Suprapubic skin (tissue), 4 donors: Measurements from ENCODE around the gene FAM131A. TPM values are rescaled to one million over a fixed set of nuclear protein-coding genes. Genes with fewer than 3 reads are reported as not detected.

Experiments used
- DNase-seq, 2 donors: peaks; one replicate each; pipeline ENCODE4 v3.0.0-alpha.2; 2019; ENCODE audit warnings: low spot score in 2 of 2
- H3K27ac ChIP-seq: fragments of 200-600 bp; sonication (generic); one replicate; pipeline ENCODE4 v1.5.1; 2019
- H3K27me3 ChIP-seq: fragments of 200-600 bp; sonication (generic); one replicate; pipeline ENCODE4 v1.5.1; 2019
- H3K36me3 ChIP-seq: fragments of 200-600 bp; sonication (generic); one replicate; pipeline ENCODE4 v1.5.1; 2019
- H3K4me1 ChIP-seq: fragments of 200-600 bp; sonication (generic); one replicate; pipeline ENCODE4 v1.5.1; 2019
- H3K4me3 ChIP-seq: fragments of 200-600 bp; sonication (generic); one replicate; pipeline ENCODE4 v1.5.1; 2019; ENCODE audit warnings: mild to moderate bottlenecking
- H3K9me3 ChIP-seq: fragments of 200-600 bp; sonication (generic); one replicate; pipeline ENCODE4 v1.5.1; 2019
- CTCF ChIP-seq, 2 donors: fragments of 200-600 bp in 1 of 2; fragments of 450-650 bp in 1 of 2; sonication (generic) in 1 of 2; IDR thresholded peaks; one replicate each; pipeline ENCODE4 v1.5.1; 2016 to 2019; ENCODE audit warnings: antibody characterized with exemption in 2 of 2, mild to moderate bottlenecking in 1 of 2, moderate library complexity in 1 of 2
- EP300 ChIP-seq: sonication (generic); formaldehyde crosslinking; IDR thresholded peaks from one replicate; pipeline ENCODE4 v1.6.1; 2017; ENCODE audit warnings: antibody characterized with exemption
- POLR2A ChIP-seq, 2 donors: fragments of 450-650 bp; IDR thresholded peaks; one replicate each; pipeline ENCODE4 v1.6.1; 2017; ENCODE audit warnings: antibody characterized with exemption in 2 of 2, mild to moderate bottlenecking in 2 of 2, moderate library complexity in 2 of 2
- POLR2AphosphoS5 ChIP-seq, 3 donors: sonication (generic); formaldehyde crosslinking; IDR thresholded peaks; one replicate each; pipeline ENCODE4 v1.6.1; 2017; ENCODE audit warnings: antibody characterized with exemption in 3 of 3
- WGBS: methylation state at CpG from one replicate; pipeline ENCODE4 v1.1.5; 2018; 5-methylcytosine and 5-hydroxymethylcytosine counted together
- total RNA-seq, 4 donors: library from RNA; depleted of rRNA; stranded (reverse); fragments of >200 nt; gene quantifications; one replicate each; pipeline ENCODE4 v1.1.0, GENCODE V29; 2016

The FAM131A gene
- total RNA-seq, 4 donors from 2014 or later, result 54.4 to 77.9 (median 65.3) TPM

- Histone ChIP-seq H3K4me3 (peak overlapping the region; percentile 50), H3K27ac (peak overlapping the region; percentile 19), H3K27me3 (peaks cover 33% of the 10 kb centered on the region), H3K36me3 (peaks cover 4% of the 10 kb centered on the region), H3K9me3 (no peaks in the 10 kb centered on the region), H3K4me1 (peaks cover 24% of the 10 kb centered on the region)
- no CpG with 5 or more reads among the region's 62 CpGs for WGBS
- DNase-seq, result peak in 1 of 2 donors; percentile 81
- no peak for TF ChIP-seq POLR2A (IDR thresholded peaks at IDR 0.05)
- no peak for TF ChIP-seq CTCF (IDR thresholded peaks at IDR 0.05)
- TF ChIP-seq POLR2AphosphoS5 (IDR thresholded peaks at IDR 0.05), result no peak
- TF ChIP-seq EP300, result no peak
Measured at GRCh38 chr3:184380185-184380626, 42.8 kb downstream of the FAM131A start.

- peak overlapping the region; percentile 19 for H3K27ac ChIP-seq
- DNase-seq, result peak in 1 of 2 donors; percentile 69
- peak overlapping the region; percentile 50 for H3K4me3 ChIP-seq
- peaks cover 33% of the 10 kb centered on the region for H3K27me3 ChIP-seq
- TF ChIP-seq POLR2AphosphoS5 (IDR thresholded peaks at IDR 0.05) (no peak), CTCF (IDR thresholded peaks at IDR 0.05) (no peak), EP300 (no peak), POLR2A (IDR thresholded peaks at IDR 0.05) (no peak)
- peaks cover 4% of the 10 kb centered on the region for H3K36me3 ChIP-seq
- WGBS, result 7% methylated on average over 9 of the region's 42 CpGs
- H3K4me1 ChIP-seq, result peaks cover 24% of the 10 kb centered on the region
- H3K9me3 ChIP-seq, result no peaks in the 10 kb centered on the region
Measured at GRCh38 chr3:184380627-184381260, 43.3 kb downstream of the FAM131A start.

GRCh38 chr3:184381261-184382224 lies 44.1 kb downstream of the FAM131A start:
- H3K9me3 ChIP-seq, result no peaks in the 10 kb centered on the region
- H3K27me3 ChIP-seq, result peaks cover 41% of the 10 kb centered on the region
- TF ChIP-seq CTCF (IDR thresholded peaks at IDR 0.05) (no peak), EP300 (no peak), POLR2A (IDR thresholded peaks at IDR 0.05) (no peak), POLR2AphosphoS5 (IDR thresholded peaks at IDR 0.05) (no peak)
- peaks cover 24% of the 10 kb centered on the region for H3K4me1 ChIP-seq
- H3K4me3 ChIP-seq, result peak overlapping the region; percentile 50
- DNase-seq, result peak in 1 of 2 donors; percentile 66
- peaks cover 5% of the 10 kb centered on the region for H3K36me3 ChIP-seq
- 43% methylated on average over 1 of the region's 55 CpGs for WGBS
- H3K27ac ChIP-seq, result peak overlapping the region; percentile 41

GRCh38 chr3:184382326-184383032 lies 45.1 kb downstream of the FAM131A start:
- Histone ChIP-seq H3K9me3 (no peaks in the 10 kb centered on the region), H3K36me3 (peaks cover 6% of the 10 kb centered on the region), H3K4me3 (no peak overlapping the region), H3K27ac (no peak overlapping the region), H3K27me3 (peaks cover 44% of the 10 kb centered on the region), H3K4me1 (peaks cover 24% of the 10 kb centered on the region)
- TF ChIP-seq POLR2AphosphoS5 (IDR thresholded peaks at IDR 0.05) (no peak), CTCF (IDR thresholded peaks at IDR 0.05) (no peak), EP300 (no peak), POLR2A (IDR thresholded peaks at IDR 0.05) (no peak)
- DNase-seq, result no peak
- 96% methylated on average over 12 of the region's 16 CpGs for WGBS
